OCI-M1 (cell line): ENCODE results near the gene DTX2.
"Not testable (repeated sequence)": the region's sequence is repeated elsewhere in the genome, so short reads cannot be mapped to it uniquely, and the experiment has no call there.

Source experiments
- DNase-seq: peaks from one replicate; lab custom pipeline; 2025; lab: John Stamatoyannopoulos, UW

The DTX2 gene

GRCh38 chr7:76492139-76492538 is 30.6 kb downstream of the DTX2 start:
- DNase-seq, result not testable (repeated sequence)

- not testable (repeated sequence) for DNase-seq
Observed at GRCh38 chr7:76495717-76496116, 34.2 kb downstream of the DTX2 start.

- DNase-seq, result not testable (repeated sequence)
Observed at GRCh38 chr7:76497918-76498582, 36.5 kb downstream of the DTX2 start.

GRCh38 chr7:76498583-76499200 is 37.2 kb downstream of the DTX2 start:
- not testable (repeated sequence) for DNase-seq

- not testable (repeated sequence) for DNase-seq
Observed at GRCh38 chr7:76499201-76499923, 37.9 kb downstream of the DTX2 start.

- not testable (repeated sequence) for DNase-seq
Observed at GRCh38 chr7:76499924-76500241, 38.4 kb downstream of the DTX2 start.

GRCh38 chr7:76502224-76502623 is 40.7 kb downstream of the DTX2 start:
- not testable (repeated sequence) for DNase-seq

- DNase-seq, result not testable (repeated sequence)
Observed at GRCh38 chr7:76502836-76503235, 41.3 kb downstream of the DTX2 start.

- not testable (repeated sequence) for DNase-seq
Observed at GRCh38 chr7:76503244-76503643, 41.7 kb downstream of the DTX2 start.

- not testable (repeated sequence) for DNase-seq
Observed at GRCh38 chr7:76504351-76505167, 43.0 kb downstream of the DTX2 start.

- DNase-seq, result no peak
Observed at GRCh38 chr7:76505168-76506080, 43.9 kb downstream of the DTX2 start.

- no peak for DNase-seq
Observed at GRCh38 chr7:76506081-76506440, 44.6 kb downstream of the DTX2 start.

- not testable (repeated sequence) for DNase-seq
Observed at GRCh38 chr7:76506643-76507042, 45.1 kb downstream of the DTX2 start.

- no peak for DNase-seq
Observed at GRCh38 chr7:76507723-76508406, 46.4 kb downstream of the DTX2 start.

GRCh38 chr7:76509931-76510877 is 48.7 kb downstream of the DTX2 start, which contains the start of gene UPK3B:
UPK3B (plus strand) TSS chr7:76510552; CDS start chr7:76510653, 101 bp downstream.
- DNase-seq, result no peak

GRCh38 chr7:76511200-76511910 is 49.8 kb downstream of the DTX2 start:
- DNase-seq, result not testable (repeated sequence)

GRCh38 chr7:76511911-76512885 is 50.7 kb downstream of the DTX2 start:
- DNase-seq, result not testable (repeated sequence)
